Activated CD8-positive, alpha-beta memory T cell treated with anti-CD3 and anti-CD28 coated beads, Interleukin-2, amount 50 U/mL, for 4 hours (primary cell): ENCODE measurements around the gene USF2.
"Not testable (repeated sequence)": the region's sequence is repeated elsewhere in the genome, so short reads cannot be mapped to it uniquely, and the experiment has no call there.

Experiments used
- DNase-seq: peaks from one replicate; pipeline ENCODE4 v3.0.0-alpha.2; 2020

Gene USF2

DNA sequence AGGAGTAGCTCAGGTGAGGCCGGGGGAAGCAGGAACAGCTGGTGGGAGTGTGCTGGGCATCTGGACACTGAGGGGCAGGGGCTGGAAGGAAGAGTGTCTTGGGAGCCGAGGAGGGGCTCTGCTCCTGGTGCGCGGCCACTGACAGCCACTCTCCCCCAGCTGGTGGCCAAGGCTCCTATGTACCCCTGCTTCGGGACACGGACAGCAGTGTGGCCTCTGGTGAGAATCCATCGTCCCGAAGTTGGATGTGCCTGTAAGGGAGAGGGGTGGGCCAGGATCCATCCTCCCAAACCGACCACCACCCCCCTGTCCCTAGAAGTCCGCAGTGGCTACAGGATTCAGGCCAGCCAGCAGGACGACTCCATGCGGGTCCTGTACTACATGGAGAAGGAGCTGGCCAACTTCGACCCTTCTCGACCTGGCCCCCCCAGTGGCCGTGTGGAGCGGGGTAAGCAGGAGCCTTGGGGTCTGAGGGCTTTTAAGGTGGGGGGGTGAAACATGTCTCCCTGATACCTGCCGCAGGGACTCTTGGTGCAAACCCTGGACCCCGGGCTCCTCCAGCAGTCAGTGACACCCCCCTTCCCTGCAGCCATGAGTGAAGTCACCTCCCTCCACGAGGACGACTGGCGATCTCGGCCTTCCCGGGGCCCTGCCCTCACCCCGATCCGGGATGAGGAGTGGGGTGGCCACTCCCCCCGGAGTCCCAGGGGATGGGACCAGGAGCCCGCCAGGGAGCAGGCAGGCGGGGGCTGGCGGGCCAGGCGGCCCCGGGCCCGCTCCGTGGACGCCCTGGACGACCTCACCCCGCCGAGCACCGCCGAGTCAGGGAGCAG lies 2.0 kb upstream of the USF2 start:
- DNase-seq: peak; percentile 15

DNA sequence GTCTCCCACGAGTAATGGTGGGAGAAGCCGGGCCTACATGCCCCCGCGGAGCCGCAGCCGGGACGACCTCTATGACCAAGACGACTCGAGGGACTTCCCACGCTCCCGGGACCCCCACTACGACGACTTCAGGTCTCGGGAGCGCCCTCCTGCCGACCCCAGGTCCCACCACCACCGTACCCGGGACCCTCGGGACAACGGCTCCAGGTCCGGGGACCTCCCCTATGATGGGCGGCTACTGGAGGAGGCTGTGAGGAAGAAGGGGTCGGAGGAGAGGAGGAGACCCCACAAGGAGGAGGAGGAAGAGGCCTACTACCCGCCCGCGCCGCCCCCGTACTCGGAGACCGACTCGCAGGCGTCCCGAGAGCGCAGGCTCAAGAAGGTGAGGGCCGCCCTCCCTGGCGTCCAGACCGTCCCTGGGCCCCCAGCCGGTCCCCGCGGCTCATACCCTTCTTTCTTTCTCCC lies 1.4 kb upstream of the USF2 start:
- peak; percentile 59 for DNase-seq

DNA sequence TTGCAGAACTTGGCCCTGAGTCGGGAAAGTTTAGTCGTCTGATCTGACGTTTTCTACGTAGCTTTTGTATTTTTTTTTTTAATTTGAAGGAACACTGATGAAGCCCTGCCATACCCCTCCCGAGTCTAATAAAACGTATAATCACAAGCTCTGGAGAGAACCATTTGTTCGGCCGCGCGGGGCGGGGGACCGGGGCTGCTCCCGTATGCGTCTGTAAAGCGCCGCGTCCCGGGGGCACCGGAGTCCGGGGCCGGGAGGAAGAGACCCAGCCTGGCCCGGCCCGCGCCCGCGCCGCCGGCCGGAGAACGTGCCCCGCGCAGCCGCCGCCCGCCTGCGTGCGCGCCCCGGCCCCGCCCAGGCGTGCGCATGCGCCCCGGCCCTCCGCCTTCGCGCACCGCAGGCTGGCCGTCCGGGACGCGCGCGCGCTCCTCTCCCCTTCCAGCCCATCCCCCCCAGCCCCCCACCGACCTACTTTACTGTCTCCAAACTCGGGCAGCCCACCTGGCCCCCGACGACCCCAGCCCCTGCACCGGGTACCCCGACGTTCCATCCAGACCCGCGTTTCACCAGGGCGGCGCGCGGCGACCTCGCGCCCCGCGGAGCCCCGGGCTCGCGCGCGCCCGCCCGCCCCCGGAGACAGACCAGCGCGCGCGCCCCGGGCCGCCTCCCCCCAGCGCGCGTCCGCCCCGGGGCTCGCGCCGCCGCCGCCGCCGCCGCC lies 785 bp upstream of the USF2 start:
- peak; percentile 72 for DNase-seq

DNA sequence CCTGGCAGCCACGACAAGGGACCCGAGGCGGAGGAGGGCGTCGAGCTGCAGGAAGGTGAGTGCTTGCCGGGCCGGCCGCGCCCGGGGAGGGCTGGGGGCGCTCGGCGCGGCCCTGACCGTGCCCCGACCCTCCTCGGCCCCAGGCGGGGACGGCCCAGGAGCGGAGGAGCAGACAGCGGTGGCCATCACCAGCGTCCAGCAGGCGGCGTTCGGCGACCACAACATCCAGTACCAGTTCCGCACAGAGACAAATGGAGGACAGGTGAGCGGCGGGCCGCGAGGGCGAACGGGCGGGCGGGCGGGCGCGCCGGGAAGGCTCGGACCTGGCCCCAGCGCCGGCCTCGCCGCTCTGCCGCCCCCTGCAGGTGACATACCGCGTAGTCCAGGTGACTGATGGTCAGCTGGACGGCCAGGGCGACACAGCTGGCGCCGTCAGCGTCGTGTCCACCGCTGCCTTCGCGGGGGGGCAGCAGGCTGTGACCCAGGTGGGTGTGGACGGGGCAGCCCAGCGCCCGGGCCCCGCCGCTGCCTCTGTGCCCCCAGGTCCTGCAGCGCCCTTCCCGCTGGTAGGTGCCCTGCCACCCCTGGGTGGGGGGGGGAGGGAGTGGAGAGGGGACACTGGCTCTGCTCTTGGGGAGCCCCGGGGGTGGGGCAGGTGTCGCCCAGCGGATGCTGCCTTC lies 816 bp downstream of the USF2 start:
- peak; percentile 75 for DNase-seq

DNA sequence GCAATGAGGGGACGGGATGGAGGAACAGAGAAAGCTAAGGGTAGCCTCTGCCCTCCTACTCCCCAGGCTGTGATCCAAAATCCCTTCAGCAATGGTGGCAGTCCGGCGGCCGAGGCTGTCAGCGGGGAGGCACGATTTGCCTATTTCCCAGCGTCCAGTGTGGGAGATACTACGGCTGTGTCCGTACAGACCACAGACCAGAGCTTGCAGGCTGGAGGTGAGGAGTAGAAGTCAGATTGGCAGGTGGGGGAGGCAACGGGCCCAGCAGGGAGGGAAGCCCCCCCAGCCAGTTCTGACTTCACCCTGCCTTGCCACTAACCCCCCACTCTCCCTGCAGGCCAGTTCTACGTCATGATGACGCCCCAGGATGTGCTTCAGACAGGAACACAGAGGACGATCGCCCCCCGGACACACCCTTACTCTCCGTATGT lies 1.6 kb downstream of the USF2 start:
- DNase-seq: no peak

DNA sequence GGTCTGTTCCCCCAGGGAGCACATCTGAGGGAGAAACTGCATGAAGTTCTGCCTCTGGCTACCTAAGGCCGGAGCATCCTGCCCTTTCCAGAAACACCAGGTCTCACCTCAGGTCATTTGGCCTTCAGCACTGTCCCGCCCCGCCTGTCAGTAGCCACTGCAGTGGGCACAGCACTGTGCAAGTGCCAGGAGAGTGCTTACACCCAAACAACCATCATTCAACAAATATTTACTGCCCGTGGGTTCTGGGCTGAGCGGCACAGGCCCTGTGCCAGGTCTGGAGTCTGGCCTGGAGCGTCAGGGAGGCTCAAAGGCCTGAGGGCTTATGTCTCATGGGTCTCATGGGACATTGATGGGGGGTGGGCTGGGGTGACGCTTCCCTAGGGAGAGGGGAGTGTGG lies 2.8 kb downstream of the USF2 start:
- DNase-seq: no peak

DNA sequence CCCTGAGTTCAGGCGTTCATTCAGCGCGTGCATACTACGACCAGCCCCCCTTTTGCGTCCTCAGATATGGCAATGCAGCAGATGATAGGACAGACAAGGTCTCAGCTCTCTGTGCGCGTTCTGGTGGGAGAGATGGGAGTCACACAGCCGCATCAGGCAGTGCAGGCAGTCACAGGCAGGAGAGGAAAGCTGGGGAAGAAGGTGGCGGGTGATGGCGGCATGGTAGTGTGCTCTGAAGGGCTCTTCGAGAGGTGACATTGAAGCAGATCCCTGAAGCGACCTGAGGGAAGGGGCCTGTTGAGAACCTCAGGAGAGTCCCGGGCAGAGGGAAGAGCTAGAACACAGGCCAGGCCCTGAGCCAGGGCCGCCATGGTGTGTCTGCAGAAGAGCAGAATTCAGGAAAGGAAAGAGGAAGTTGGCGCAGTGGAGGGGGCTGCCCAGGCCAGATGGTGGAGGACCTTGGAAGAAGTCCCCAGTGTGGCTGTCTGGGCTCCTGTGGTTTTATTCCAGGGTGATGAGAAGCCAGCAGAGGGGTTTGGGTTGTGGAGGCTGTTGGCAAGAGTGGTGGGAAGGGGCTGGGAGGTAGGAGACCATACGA lies 3.5 kb downstream of the USF2 start:
- no peak for DNase-seq

DNA sequence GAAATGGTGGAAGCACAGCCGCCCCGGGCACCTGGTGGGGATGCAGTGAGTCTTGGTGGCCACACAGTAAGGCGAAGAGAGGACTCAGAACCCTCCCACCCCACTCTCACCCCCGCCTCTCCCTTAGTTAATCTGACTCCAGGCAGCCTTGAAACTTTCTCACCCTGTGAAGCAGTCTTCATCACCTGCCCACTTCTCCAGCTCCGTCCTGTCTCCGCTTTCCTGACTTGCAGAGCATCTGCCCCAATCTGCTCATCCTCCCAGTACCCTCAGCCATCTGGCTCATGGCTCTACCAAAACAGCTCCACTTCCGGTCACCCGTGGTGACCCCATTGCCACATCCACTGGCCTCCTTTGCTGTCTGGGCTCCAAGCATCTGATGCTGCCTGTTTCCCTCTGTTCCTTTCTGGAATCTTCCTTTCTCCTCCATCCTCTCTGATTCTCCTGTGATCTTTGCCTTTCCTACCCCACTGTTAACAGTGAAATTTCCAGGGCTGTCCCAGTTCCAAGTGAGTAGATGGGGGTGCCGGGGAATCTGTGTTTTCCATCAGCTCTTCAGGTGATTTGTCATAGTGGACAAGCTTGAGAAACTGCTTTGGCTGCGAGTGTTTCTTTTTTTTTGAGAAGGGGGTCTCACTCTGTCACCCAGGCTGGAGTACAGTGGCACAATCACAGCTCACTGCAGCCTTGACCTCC lies 4.3 kb downstream of the USF2 start:
- DNase-seq: no peak

DNA sequence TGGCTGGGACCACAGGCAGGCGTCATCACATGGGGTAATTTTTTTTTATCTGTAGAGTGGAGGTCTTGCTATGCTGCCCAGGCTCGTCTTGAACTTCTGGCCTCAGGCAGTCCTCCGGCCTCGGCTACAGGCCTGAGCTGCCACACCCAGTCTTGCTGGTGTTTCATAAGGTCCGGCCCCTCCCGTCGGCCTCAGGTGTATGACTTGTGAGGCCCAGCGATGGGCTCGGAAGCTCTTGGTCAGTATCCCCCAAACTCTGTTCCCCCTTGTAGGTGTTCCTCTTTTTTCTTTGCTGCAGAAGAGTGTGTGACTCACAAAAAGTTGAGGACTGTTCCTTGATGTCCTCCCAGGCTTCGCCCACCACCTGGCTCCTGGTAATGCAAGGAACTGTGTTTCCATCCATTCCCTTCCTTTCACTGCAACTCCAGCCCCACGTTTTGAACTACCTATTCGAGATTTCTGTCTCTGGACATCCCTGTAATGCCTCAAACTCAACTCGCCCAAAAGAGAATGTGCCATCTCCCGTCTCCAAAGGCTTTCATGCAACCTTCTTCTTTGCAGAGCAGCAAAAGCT lies 5.0 kb downstream of the USF2 start:
- no peak for DNase-seq

DNA sequence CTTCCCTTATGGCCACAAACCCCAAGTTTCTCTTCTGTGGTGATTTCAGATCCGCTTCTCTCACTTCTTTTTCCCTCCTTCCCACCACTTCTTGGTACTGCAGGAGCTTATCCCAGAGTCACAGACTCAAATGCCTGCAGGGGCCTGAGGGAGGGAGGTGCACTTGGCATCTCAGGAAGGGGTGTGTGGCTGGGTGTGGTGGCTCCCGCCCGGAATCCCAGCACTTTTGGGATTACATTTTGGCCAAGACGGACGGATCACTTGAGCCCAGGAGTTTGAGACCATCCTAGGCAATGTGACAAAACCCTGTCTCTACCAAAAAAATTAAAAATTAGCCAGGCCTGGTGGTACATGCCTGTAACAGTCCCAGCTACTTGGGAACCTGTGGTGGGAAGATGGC lies 5.6 kb downstream of the USF2 start:
- DNase-seq: no peak

DNA sequence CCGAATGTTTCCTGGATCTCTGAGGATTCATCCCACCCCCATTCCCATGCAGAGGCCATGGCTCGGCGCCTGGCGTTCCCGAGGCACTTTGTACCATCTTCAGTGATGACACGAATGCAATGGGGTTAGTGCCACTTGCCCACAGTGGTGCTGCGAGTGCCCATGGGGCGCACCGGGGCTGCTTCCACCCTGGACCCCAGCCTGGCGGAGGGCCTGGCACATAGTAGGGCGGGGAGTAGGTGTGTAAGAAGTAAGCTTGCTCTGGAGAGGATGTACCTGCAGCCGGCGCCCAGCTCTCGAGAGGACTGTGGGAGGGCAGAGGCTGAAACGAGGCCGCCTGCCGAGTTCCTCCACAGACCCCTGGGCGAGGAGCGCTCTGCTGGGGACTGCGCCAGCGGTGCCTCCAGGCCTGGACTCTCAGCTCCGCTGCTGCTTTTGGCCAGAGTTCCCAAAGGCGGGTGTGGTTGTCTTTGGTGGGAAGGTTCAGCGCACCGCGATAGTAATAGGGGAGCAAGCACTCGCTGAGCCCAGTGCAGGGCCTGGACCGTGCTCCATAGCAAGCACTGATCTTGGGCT lies 8.0 kb downstream of the USF2 start:
- no peak for DNase-seq

DNA sequence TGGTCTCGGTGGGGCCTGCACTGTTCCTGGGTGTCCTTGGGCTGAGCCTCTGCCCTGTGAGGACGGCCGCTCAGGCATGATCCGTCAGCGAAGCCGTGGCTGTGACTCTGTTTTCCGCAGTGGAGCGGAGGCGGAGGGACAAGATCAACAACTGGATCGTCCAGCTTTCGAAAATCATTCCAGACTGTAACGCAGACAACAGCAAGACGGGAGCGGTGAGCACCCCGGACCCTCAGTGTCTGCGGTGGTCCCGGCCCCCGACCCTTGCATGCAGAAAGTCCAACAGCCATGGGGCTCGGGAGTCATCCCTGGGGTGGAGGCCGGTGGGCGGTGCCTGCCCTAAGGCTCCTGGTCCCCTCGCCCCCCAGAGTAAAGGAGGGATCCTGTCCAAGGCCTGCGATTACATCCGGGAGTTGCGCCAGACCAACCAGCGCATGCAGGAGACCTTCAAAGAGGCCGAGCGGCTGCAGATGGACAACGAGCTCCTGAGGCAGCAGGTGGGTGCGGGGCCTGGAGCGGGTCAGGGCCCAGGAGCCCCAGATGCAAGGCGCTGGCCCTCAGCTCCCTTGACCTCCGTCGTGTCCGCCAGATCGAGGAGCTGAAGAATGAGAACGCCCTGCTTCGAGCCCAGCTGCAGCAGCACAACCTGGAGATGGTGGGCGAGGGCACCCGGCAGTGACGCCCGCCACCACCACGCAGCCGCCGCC lies 10.0 kb downstream of the USF2 start:
- DNase-seq: no peak

DNA sequence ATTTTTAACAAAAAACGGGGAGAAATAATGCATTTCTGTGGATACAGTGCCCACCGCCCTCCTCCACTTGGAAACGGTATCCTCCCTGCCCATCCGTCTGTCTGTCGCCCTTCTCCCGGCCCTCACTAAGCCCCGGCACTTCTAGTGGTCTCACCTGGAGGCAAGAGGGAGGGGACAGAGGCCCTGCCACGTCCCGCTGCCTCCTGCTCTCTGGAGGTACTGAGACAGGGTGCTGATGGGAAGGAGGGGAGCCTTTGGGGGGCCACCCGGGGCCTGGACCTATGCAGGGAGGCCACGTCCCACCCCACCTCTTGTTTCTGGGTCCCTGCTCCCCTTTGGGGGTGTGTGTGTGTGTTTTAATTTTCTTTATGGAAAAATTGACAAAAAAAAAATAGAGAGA lies 10.6 kb downstream of the USF2 start:
- no peak for DNase-seq

DNA sequence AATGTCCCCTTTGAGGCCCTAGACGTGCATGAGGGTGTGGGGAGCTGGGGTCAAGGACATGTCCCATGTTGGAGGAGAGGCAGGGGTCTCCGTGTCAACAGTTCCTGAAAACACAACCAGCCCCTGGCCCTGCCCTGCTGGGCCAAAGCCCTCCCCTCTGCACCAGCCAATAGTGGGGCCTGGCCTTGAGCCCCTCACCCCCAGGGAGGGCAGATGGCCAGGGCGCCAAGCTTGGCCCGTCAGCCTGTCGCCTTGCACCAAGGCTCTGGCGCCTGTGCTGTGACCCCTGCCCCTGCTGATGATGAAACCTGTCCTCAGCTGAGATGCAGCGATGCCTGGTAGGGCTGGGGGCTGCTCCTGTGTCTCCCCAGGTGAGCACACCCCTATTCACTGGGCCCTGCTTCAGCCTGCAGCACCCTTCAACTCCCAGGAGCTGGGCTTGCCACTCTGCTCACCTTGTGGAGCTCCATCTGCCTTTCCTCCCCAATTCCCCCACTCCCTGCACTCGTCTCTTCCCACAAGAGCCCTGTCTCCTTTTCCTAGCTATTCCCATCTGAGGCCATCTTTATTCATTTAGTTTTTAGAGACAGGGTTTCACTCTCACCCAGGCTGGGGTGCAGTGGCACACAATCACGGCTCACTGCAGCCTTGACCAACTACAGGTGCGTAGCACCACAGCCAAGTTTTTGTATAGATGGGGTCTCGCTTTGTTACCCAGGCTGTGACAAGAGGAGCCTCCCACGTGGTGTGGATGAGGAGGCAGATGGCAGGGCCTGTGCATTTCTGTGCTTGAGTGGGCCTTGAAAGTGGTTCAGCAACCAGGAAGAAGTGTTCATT lies 11.4 kb downstream of the USF2 start:
- no peak for DNase-seq

DNA sequence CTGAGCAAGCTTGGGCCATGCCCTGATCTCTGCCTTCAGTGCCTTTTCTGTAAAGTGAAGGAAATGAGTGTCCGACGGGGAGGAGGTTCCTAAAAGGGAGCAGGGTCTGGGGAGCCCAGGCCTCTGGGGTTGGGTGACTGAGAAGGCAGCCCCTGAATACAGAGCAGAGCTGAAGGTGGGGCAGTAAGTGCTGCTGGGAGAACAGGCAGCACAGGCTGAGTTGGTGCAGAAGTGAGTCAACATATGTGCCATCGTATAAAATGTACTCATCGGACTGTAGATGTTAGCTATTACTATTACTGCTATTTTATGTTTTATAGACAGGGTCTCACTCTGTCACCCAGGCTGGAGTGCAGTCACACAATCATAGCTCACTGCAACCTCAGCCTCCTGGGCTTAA lies 12.5 kb downstream of the USF2 start:
- no peak for DNase-seq

DNA sequence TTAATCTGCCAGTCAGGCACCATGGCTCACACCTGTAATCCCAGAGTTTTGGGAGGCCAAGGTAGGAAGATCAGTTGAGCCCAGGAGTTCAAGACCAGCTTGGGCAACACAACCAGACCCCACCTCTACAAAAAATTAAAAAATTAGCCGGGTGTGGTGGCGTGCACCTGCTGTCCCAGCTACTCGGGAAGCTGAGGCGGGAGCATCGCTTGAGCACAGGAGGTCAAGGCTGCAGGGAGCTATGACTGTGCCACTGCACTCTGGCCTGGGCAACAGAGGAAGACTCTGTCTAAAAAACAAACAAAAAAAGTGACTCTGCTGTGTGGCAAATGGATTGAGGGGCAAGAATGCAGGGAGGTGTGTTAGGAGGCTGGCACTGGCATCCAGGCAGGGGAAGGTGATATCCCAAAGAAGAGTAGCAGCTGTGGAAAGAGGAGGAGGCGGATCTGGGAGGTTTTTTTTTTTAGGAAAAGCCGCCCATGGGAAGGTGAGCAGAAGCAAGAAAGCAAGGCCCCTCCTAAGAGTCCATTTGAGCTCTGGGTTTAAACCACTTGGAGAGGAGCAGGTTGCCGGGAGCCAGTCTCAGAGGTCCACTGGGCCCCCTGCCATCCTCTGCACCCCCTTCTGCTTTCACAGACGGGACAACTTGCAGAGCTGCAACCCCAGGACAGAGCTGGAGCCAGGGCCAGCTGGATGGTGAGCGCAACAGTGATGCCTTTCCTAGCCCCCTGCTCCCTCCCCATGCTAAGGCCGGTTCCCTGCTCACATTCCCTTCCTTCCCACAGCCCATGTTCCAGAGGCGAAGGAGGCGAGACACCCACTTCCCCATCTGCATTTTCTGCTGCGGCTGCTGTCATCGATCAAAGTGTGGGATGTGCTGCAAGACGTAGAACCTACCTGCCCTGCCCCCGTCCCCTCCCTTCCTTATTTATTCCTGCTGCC lies 15.7 kb downstream of the USF2 start:
- no peak for DNase-seq

DNA sequence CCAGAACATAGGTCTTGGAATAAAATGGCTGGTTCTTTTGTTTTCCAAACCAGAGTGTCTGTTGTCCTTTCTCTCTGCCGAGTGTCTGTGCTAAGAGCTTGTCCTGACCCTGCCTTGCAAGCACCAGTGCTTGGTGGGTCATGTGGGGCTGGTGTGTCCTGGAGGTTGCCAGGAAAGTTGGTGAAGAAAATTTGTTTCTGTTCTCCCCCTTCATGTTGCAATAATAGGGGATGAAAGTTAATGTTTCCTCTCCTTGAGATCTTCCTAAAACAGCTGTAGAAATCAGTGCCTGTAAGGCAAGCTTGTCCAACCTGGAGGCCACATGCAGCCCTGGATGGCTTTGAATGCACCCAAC lies 16.3 kb downstream of the USF2 start:
- DNase-seq: no peak

DNA sequence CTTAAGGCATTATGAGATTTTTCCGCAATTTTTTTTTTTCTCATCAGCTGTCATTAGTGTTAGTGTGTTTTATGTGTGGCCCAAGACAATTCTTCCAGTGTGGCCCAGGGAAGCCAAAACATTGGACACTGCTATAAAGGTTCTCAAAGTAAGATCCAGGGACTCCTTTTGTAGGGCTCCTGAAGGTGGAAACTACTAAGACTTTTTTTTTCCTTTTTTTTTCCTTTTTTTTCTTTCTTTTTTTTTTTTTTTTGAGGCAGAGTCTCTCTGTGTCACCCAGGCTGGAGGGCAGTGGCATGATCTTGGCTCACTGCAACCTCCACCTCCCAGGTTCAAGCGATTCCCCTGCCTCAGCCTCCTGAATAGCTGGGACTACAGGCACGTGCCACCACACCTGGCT lies 16.7 kb downstream of the USF2 start:
- DNase-seq: not testable (repeated sequence)

DNA sequence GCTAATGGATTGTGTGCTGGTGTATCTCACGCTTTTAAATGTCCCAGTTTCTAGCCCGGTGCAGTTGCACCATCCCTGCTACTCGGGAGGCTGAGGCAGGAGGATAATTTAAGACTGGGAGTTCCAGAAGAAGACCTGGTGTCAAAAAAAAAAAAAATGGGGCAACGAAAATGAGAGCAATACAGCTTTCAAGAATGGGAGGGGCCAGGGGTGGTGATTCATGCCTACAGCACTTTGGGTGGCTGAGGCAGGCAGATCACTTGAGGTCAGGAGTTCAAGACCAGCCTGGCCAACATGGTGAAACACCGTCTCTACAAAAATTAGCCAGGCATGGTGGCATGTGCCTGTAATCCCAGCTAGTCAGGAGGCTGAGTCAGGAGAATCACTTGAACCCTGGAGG lies 17.3 kb downstream of the USF2 start:
- DNase-seq: not testable (repeated sequence)
